SK-N-MC (cell line): ENCODE data around the gene EBF4.

ENCODE experiments used
- EZH2 ChIP-seq: fragments of 200-600 bp; sonication (generic); IDR thresholded peaks from one replicate; pipeline ENCODE4 v1.6.1; 2017; ENCODE audit warnings: antibody characterized with exemption
- POLR2AphosphoS5 ChIP-seq: IDR thresholded peaks from 2 replicates; pipeline ENCODE4 v1.6.1; 2012; ENCODE audit warnings: mild to moderate bottlenecking, low read depth, low read length, borderline replicate concordance

DNA sequence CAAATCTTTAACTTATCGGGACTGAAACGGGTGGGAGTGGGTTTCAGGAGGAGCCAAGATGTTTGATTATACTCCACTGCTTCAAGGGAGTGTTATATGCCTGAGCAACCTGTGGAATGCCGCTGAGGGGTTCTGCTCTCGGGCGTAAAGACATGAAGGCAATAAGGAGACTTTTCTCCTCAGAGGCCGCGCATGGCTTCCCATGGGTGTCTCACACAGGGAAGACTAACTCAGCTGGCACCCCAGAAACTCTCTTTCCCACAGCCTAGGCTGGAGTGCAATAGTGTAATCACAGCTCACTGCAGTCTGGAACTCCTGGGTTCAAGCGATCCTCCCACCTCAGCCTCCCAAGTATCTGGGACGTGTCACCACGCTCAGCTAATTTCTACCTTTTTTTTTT, 117.1 kb downstream of the EBF4 start:
- TF ChIP-seq POLR2AphosphoS5 (no peak), EZH2 (no peak)
